Endothelial cell of umbilical vein (primary cell): ENCODE data around the gene MAGEH1.
"Not testable (repeated sequence)": the region's sequence is repeated elsewhere in the genome, so short reads cannot be mapped to it uniquely, and the experiment has no call there.

Experiments used
- CTCF ChIP-seq, 2 donors: IDR thresholded peaks; 1 replicate in 1 of 2; 2 replicates in 1 of 2; pipeline ENCODE4 v1.5.1; 2011; ENCODE audit warnings: low read length in 2 of 2, mild to moderate bottlenecking in 2 of 2, moderate library complexity in 2 of 2, control low read depth in 1 of 2, inconsistent platforms in 1 of 2, low read depth in 1 of 2; ENCODE audit not compliant: insufficient read depth in 1 of 2; ENCODE audit errors: extremely low read depth in 1 of 2
- MAX ChIP-seq: IDR thresholded peaks from 2 replicates; pipeline ENCODE4 v1.6.1; 2011; ENCODE audit not compliant: insufficient read depth, insufficient read length
- MYC ChIP-seq: IDR thresholded peaks from one replicate; pipeline ENCODE4 v1.6.1; 2011; ENCODE audit warnings: mild to moderate bottlenecking, low read depth, low read length
- POLR2A ChIP-seq: IDR thresholded peaks from 2 replicates; pipeline ENCODE4 v1.6.1; 2012; ENCODE audit warnings: low read depth, mild to moderate bottlenecking, control low read depth, low read length
- POLR2AphosphoS5 ChIP-seq: IDR thresholded peaks from 2 replicates; pipeline ENCODE4 v1.6.1; 2012; ENCODE audit warnings: low read depth, mild to moderate bottlenecking, control low read depth, low read length, moderate library complexity; ENCODE audit not compliant: insufficient read depth

GRCh38 chrX:55465791-55466190 lies 13.9 kb downstream of the MAGEH1 start:
- not testable (repeated sequence) for TF ChIP-seq CTCF (IDR thresholded peaks at IDR 0.05; ENCODE audit: extremely low read depth in 1 of 2, insufficient read depth in 1 of 2, low read depth in 1 of 2, low read length in 2 of 2); MAX; POLR2A; POLR2AphosphoS5; MYC
